GM18502 (cell line): ENCODE measurements around the gene RFX6.

Source experiments
- ATAC-seq: cut with Tn5 transposase; IDR thresholded peaks from one replicate; pipeline ENCODE4 v1.9.1; 2021; ENCODE audit warnings: mild to moderate bottlenecking; ENCODE audit not compliant: unreplicated experiment, poor library complexity

Gene RFX6

DNA sequence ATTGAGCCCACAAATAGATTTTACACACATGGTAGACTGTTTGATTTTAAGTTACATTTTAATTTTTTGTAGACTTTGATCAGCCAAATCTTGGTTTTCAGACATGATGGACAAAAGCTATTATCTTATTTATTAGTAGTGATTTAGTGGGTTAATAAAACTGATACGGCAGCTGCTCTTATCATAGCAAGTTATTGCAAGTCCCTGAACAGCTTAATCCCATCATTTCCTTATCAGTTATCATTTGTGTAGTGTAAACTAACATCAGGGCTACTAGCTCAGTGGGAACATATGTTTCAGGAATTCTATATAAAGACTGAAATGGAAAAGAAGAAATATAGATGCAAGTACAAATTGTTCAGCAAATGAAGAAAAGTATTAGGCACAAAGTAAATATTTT is 10.9 kb downstream of the RFX6 start:
- ATAC-seq = no peak

DNA sequence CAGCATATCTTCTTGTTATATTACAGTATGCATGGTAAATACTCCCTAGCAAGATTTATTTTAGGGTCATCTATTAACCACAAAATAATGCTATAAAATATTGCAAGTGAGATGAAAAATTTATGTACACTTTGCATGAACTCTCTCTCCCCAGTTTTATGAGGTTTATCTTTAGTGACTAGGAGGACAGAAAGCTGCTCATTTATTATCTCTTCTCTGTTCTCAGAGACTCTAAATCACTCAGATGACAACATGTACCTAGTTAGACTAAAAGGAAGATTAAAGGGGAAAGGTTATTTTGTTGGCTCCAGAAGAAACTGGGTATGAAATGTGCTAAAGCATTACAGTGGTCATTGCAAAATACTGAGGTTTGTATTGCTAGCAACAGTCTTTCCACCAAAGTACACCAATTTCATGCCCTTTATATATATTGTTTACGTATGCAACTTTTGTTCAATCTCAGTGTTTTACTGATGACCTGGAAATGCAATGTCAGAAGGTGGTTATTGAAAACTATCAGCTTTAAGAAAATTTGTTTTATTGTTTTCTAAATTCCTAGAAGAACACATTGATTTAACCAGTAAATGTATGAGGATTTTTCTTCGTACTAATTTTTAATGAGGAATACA is 11.8 kb downstream of the RFX6 start:
- no peak for ATAC-seq

DNA sequence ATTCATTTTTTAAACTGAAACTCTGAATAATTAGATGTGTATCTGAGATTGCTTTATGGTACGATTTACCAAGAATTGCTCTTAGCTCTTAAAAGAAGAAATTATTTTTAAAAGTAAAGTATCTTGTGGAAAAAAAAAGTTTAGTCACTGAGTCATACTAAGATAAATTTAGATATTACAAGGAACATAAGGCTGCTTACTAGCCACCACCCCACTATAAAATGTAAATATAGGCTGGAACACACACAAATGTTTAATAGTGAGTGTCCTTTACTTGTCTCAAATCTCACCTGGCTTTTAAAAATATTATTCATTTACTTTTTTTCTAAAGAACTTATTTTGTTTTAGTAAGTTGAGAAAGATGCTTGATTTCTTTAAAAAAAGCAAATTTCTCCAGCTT is 17.6 kb downstream of the RFX6 start:
- no peak for ATAC-seq

DNA sequence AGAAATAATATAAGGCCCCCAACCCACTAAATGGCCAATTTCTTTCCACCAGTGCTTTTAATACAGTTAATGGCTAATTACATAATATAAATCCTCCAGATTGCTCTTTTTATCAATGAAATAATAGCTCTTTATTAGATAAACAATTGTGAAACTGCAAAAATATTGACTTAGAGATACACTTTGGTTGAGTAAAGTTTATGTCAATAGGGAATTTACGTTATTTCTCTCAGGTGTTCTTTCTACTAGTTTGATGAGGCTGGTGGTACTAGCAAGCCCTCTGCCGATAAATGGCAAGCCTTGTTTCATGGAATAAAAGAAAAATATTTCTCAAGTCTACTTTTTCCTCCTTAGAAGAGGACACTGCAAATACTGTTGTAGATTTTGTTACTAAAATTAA is 18.9 kb downstream of the RFX6 start:
- no peak for ATAC-seq

DNA sequence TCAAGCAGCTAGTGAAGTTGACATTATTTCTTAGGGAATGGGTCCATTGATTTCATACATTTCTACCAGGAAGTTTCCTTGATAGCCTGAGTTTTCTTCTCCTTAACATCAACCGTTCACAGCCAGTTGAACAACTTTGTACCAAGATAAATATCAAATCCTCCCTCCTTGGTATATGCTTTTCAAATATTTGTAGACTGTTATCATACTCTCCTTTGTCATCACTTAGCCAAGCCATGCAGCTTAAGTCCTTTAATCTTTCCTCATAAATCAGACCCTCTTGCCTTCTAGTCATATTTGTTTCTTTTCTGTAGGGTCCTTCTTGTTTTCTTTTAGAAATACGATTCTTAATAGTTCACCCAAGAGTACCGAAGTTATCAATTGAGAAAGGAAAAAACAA is 25.6 kb downstream of the RFX6 start:
- no peak for ATAC-seq

DNA sequence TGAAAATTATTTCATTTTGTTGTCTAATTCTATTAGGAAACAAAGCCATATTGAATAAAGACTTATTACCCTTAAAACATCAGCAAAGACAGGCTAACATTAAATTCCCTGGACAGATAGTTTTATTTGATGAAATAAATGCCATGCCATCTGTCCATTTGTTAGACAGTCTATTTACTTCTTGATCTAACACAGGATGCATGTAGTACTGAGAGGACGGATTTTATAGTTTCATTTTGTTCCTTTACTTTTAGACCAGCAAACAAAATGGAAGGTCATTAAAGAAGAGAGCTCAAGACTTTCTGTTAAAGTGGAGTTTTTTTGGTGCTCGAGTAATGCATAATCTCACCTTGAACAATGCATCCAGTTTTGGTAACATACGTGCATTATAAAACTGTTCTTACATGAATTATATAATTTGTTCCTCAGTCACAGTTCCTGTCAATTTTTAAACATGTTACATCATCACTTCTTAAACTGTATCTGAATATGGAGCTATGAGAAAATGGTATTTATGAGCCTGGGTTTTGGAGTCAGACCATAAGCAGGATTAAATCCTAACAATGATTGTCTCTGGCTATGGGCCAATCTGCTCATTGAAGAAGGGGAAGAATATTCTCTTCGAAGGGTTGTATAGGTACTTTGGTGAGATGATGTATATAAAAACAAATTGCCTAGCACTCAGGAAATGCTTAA is 46.0 kb downstream of the RFX6 start:
- ATAC-seq = no peak

DNA sequence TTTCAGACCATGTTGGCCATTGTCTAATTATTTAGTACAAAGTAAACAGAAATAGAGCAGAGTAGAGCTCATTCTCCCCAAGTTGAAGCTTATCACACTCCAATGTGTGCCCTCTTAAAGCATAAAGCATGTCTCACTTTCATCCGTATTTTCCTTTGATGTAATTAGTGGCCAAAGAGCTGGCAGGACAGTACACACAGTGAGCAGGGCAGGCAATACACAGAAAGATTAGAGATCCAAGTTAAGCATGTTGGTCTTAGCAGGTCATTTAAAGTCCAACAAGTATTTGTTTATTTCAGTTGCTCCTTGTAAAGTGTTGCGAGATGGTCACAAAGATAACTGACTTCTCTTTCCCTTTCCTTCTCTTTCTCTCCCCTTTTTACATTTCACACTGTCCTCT is 47.2 kb downstream of the RFX6 start:
- no peak for ATAC-seq

DNA sequence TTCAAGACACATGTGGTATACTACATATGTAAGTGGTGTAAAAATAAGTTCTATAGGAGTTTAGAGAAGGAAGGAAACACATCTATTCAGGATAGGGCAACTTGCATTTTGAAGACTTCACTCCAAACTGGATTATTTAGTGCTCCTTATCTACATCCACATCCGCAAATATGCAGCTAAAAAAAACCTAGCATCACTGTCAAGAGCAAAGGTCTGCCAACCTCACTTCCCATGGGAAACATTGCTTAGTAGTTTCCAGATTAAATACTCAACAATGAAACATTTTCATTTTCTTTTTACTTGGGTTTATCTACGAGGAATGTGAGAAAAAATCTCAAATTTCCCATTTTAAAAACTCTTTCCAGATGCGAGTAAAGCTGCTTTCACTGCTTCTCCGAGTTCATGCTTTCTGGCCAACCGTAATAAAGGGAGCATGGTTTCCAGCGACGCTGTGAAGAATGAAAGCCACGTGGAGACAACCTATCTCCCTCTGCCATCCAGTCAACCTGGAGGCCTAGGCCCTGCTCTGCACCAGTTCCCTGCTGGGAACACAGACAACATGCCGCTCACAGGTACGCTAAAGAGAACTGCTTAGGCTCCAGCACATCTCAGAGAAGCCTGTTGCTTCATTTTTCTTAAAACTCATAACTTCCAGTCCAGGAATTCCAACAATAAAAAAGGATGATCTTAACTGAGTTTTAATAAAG is 48.2 kb downstream of the RFX6 start:
- no peak for ATAC-seq

DNA sequence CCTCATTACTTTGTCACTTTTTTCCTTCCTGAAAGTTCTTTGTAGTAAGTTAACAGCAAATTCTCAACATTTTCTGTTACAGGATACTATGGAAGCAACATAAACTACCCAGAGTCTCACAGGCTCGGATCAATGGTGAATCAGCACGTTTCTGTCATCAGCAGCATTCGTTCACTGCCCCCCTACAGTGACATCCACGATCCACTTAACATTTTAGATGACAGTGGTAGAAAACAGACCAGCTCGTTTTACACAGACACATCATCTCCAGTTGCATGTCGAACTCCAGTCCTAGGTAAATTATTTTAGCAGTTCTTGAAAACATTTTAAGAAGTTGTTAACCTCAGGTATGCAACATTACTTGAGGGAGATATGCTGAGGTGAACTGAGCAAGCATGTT is 51.6 kb downstream of the RFX6 start:
- no peak for ATAC-seq

DNA sequence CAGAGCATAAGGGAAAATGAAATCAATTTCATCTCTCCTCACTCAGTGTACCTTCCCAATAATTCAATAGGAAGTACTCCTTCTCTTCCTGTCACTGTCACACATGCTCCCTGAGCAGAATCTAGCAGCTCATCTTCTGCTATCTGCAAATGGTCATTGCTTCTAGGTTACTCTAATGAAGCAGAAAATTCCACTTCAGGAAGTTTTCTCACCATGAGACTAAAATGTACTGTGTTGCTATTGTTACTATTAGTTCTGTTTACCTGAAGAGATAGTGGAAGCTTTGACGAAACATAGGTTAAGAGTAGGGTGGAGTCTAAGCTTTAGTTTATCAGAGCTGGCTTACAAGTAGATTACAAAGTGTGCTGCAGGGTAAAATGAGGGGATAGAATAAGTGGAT is 52.8 kb downstream of the RFX6 start:
- no peak for ATAC-seq

DNA sequence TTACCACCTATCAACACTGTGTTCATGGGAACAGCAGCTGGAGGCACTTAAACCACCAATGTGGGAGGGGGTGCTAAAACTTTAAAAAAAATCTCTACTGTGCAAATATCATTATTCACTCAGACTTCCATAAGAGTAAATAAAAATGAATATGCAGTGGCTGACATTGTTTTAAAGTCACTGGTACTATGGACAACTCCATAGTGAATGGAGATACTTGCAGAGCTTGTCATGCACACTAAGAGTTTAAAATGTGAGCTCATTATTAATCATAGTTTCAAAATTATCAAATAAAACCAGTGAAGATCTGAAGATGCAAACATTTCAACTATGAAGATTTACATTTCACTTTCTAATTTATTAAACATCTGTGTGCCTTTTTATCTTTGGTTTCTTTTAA is 54.4 kb downstream of the RFX6 start:
- no peak for ATAC-seq

DNA sequence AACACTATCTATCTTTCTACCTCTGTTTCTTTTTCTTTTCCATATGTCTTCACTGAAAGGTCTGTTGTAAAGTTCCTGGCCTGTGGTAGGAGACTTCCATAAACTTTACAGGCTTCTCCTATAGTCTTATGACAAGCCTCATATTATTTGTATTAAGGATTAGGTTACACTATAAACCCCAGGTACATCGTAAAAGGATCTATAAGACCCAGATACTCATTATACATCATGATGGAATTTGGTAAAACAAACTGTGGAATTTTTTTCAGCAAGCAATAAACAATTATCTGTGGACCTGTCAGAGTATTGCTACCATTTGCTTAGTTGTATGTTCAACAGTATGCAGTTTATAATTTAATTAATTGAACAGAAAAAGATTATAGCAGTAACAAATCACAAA is 55.5 kb downstream of the RFX6 start:
- ATAC-seq = no peak

DNA sequence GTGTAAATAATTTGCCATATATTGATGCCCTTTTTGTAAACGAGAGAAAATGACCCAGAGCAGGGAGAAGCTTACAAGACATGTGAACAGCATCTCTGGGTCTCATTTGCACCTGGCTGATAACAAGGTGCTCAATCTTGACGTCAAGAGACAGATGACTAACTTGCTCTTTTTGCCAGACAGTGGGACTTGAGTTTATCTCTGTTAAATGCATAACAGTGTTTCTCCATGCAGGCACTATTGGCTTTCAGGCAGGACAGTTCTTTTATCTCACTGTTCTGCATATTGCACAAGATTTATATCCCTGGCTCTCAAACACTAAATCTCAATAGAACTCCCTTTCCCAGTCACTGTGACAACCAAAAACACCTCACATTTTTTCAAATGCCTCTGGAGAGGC is 56.4 kb downstream of the RFX6 start:
- no peak for ATAC-seq

DNA sequence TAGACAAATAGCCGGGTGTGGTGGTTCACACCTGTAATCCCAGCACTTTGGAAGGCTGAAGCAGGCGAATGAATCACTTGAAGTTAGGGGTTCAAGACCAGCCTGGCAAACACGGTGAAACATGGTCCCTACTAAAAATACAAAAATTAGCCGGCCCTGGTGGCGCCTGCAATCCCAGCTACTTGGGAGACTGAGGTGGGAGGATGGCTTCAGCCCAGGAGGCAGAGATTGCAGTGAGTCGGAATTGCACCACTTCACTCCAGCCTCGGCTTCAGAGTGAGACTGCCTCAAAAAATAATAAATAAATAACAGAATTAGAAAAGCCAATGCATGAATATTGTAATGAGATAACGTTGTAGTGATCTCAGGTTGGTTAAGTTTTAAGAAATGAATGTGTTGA is 61.3 kb downstream of the RFX6 start:
- no peak for ATAC-seq

DNA sequence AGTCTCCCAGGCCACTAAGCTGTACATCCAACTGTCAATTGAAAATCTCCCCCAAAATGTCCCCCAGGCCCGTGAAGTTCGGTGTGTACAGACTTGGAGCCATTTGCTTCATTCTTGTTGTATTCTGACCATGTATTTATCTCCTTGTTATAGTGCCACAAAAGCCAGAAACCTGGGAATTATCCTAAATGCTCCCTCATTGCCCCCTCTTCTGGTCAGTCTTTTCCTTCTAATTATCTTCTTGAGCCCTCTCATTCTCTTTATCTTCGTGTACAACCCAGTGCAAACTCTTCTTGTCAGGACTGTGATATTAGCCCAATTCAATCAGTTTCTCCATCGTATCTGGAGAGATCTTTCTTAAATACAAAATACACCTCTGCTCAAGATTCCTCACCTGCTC is 64.7 kb downstream of the RFX6 start:
- ATAC-seq = no peak

DNA sequence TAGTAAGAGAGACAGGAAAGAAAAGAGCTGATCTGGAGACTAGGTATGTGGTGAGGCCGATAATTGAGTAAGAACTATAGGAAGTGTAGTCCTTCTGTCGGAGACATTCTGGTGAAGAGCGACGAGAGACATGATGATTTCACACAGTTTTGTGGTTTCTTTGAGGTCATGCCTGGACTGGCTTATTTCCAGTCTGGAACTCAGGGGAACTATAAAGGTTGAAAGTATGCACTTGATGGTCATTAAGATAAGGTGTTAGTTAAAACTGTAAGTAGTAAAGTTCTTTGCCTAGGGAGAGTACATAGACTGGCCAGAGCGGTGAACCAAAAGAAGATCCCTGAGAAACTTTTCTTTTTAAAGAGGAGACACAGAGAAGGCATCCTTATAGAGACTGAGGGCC is 68.8 kb downstream of the RFX6 start:
- no peak for ATAC-seq

DNA sequence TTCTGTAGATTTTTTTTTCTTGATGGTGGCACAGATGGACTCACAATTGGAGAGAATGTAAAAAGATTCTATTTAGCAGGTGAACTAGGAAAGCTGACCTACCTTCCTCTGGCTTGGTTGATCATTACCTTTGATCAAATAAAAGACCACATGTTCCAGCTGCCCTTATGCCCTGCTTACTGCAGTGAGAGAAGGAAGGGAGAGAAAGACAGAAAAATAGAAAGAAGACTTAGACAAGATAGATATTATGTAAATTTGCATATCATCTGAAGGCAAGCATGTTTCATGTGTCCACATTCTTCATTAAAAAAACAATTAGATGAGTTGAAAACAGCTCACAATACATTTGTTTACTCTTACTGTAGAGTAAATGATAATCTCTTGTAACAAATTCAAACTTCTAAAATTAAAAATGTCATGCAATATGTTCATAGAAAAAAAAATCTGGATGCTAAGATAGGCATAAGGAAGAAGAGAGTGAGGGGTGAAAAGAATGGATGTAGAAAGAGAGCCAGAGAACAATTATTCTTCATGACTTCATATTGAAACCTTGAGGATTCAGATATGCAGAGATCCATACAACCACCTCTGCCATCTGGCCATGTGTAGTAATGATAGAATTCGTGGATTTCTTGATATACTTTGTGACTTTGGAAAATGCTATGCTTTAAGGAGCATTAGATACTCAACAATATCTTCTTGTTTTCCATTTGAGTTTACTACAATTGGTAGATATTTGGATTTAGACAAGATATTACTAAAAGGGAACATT is 71.7 kb downstream of the RFX6 start:
- no peak for ATAC-seq

DNA sequence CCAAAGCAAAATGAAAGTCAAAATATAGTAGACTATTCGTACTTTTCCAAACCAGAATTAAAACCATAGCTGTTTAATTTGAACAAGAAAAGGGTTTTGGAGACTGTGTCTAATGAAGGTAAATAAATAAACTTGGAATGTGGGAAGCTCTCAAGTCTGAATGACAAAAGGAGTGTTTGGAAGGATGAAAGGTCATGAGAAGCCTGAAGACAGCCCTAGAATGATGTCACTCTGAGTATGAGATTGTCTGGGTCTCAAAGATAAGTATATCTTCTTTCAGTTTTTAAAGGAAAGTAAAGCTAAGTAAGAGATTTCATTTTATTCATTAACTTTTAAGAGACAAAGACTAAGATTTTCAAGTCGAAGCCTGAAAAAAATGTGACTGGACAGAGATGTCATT is 72.9 kb downstream of the RFX6 start:
- no peak for ATAC-seq

DNA sequence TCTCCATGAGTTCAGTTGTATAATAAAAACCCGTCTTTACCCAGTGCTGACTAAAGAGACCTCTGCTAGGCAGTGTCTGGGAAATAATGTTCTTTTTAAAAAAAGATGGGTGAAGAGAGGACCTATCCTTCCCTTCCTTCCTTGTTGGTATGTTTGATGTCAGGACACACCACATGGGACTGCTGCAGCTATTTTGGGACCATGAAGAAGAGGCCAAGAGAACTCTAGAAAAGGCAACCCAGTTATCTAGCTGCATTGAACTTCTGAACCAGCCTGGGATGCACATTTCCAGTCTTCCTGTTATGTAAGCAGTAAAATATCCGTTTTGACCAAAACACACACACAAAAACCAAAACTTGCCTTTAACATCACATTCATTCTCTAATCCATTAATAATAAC is 77.3 kb downstream of the RFX6 start:
- ATAC-seq = no peak

DNA sequence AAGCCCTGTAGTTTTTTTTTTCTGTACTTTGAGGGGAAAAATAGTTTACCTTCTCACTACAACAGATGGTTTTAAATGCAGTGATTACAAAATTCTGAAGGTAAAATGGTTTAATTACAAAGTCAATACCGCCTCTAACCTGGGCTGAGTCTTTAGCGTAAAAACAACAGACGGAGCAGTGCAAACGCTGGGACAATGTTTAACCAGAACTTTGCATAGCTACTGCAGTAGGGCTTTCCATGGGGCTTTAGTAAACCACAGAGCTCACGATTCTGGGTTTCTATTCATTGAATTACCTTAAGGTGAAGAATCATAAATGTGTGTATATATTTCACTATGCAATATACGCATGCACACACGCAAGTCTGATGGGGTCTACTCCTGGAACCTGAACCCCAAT is 77.9 kb downstream of the RFX6 start:
- ATAC-seq = no peak

DNA sequence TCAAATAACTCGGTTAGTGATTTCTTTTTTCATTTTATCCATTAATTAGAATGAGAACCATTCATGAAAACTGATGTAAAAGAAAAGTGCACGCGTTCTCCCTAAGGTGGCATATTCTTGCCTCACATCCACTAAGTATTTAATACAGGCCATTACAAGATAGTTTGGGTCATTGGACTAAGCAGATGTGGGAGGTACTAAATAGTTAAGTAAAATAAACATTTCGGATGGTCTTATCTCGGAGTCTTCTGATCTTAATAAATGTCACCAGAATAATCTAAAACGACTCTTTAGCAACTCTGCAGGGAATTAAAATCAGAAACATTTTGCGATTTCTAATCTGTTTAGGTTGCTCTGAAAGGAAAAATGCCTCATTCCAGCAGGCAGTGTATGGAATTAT is 78.7 kb downstream of the RFX6 start:
- ATAC-seq = no peak
